Liver (tissue), 3 donors: ENCODE measurements around the gene LGALS7B.
"Not testable (repeated sequence)": the region's sequence is repeated elsewhere in the genome, so short reads cannot be mapped to it uniquely, and the experiment has no call there.

ENCODE experiments used
- ATF3 ChIP-seq: IDR thresholded peaks from 2 replicates; pipeline ENCODE4 v1.6.1; 2016; ENCODE audit warnings: antibody characterized with exemption
- CTCF ChIP-seq: fragments of 150-350 bp; IDR thresholded peaks from 2 replicates; pipeline ENCODE4 v1.5.1; 2017; ENCODE audit warnings: improper control_type of control experiment, low read depth, low read length; ENCODE audit not compliant: missing input control
- GABPA ChIP-seq, 2 donors: IDR thresholded peaks in 1 of 2; conservative IDR thresholded peaks in 1 of 2; 2 replicates each; pipeline ENCODE4 v1.6.1; 2016; ENCODE audit warnings: antibody characterized with exemption in 2 of 2, mild to moderate bottlenecking in 1 of 2, moderate library complexity in 1 of 2
- MAX ChIP-seq: IDR thresholded peaks from 2 replicates; pipeline ENCODE4 v1.6.1; 2016; ENCODE audit warnings: antibody characterized with exemption
- NR2F2 ChIP-seq: IDR thresholded peaks from 2 replicates; pipeline ENCODE4 v1.6.1; 2016; ENCODE audit warnings: antibody characterized with exemption
- REST ChIP-seq: IDR thresholded peaks from 2 replicates; pipeline ENCODE4 v1.6.1; 2016; ENCODE audit warnings: antibody characterized with exemption, mild to moderate bottlenecking
- SP1 ChIP-seq: IDR thresholded peaks from 2 replicates; pipeline ENCODE4 v1.6.1; 2018; ENCODE audit warnings: antibody characterized with exemption, mild to moderate bottlenecking
- TAF1 ChIP-seq: conservative IDR thresholded peaks from 2 replicates; pipeline ENCODE4 v1.6.1; 2016; ENCODE audit warnings: antibody characterized with exemption, mild to moderate bottlenecking
- YY1 ChIP-seq: IDR thresholded peaks from 2 replicates; pipeline ENCODE4 v1.6.1; 2016; ENCODE audit warnings: antibody characterized with exemption, mild to moderate bottlenecking
- donor health status: healthy.
- donor health status: healthy.

- not testable (repeated sequence) for TF ChIP-seq CTCF; ATF3; GABPA (IDR thresholded peaks at IDR 0.05 in 1 of 2, conservative IDR thresholded peaks at IDR 0.05 in 1 of 2); MAX; SP1; REST; NR2F2; TAF1; YY1
Measured at GRCh38 chr19:38771569-38771968, 17.4 kb upstream of the LGALS7B start.
